Measurements from ENCODE around the gene TAF5L.
"Not testable (repeated sequence)": the region's sequence is repeated elsewhere in the genome, so short reads cannot be mapped to it uniquely, and the experiment has no call there.

Gene TAF5L

GRCh38 chr1:229631148-229631547, 5.2 kb upstream of the TAF5L start:
- Histone ChIP-seq H3K4me1 (ENCODE audit: insufficient read depth, low read length) (peaks cover 10% of the 10 kb centered on the region), H3K9me3 (ENCODE audit: low read length) (no peaks in the 10 kb centered on the region), H2AFZ (ENCODE audit: low read depth, low read length) (no peak overlapping the region), H3K27me3 (ENCODE audit: insufficient read depth, low read length) (no peaks in the 10 kb centered on the region), H3K4me3 (ENCODE audit: low read length) (no peak overlapping the region), H3K36me3 (ENCODE audit: insufficient read depth, low read length) (peaks cover 38% of the 10 kb centered on the region)

DNA sequence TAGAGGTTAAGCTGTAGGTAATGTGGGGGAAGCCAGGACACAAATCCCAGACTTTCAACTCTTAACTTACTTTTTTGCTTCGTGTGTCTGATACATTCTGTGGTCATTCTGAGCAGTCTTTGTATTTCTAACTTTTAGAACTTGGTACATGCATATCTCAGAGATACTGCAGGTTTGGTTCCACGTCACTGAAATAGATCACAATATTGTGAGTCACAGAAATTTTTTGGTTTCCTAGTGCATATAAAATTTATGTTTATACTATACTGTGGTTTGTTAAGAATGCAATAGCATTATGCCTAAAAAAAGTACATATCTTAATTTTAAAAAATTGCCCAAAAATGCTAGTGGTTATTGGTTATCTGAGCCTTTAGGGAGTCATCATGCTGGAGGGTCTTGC, 3.3 kb upstream of the TAF5L start:
- Histone ChIP-seq H3K27me3 (ENCODE audit: insufficient read depth, low read length) (no peaks in the 10 kb centered on the region), H3K4me1 (ENCODE audit: insufficient read depth, low read length) (peaks cover 17% of the 10 kb centered on the region), H3K36me3 (ENCODE audit: insufficient read depth, low read length) (peaks cover 19% of the 10 kb centered on the region), H3K9me3 (ENCODE audit: low read length) (no peaks in the 10 kb centered on the region), H2AFZ (ENCODE audit: low read depth, low read length) (no peak overlapping the region), H3K4me3 (ENCODE audit: low read length) (no peak overlapping the region)

GRCh38 chr1:229627003-229627402, 1.1 kb upstream of the TAF5L start:
- peak overlapping the region; percentile 70 for H2AFZ ChIP-seq (ENCODE audit: low read depth, low read length)
- H3K36me3 ChIP-seq (ENCODE audit: insufficient read depth, low read length) = peaks cover 10% of the 10 kb centered on the region
- H3K4me3 ChIP-seq (ENCODE audit: low read length) = peak overlapping the region; percentile 75
- H3K27me3 ChIP-seq (ENCODE audit: insufficient read depth, low read length) = no peaks in the 10 kb centered on the region
- H3K9me3 ChIP-seq (ENCODE audit: low read length) = no peaks in the 10 kb centered on the region
- peaks cover 19% of the 10 kb centered on the region for H3K4me1 ChIP-seq (ENCODE audit: insufficient read depth, low read length)

DNA sequence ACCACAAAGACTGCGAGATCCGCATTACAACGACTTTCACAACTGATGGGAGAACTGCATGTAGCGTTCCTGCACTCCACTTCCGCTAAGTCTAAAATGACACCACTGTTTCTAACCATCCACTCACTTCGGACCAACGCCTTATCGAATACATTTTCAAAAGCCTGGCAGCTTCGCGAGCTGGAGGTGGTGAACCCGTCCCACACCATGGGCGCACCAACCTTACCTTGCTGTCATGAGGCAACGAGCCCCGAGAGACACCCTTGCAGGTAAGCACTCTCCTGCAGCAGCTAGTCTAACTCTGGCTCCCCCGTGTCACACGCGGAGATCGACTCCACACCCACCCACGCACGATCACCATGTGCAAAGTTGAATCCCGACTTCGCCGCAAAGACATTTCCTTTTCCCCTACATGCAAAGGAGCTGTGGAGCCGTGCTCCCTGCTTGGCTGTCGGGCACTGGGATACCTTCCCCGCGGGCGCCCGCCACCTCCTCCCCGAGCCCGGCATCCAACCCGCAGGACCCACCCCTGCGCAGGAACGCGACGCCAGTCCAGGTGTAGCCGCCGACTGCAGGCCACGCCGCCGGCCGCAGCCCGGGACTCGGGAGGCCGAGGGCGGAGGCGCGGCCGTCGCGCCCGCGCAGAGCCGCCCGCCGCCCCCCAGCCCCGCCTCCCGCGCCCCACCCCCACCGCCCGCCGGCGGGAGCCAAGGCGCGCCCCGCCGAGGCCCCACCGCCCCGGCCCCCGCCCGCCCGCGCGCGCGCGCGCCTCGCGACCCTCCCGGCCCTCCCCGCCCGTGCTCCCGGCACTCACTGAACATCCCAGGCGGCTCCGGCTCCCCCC, 629 bp downstream of the TAF5L start:
- Histone ChIP-seq H3K4me1 (ENCODE audit: insufficient read depth, low read length) (peaks cover 19% of the 10 kb centered on the region), H3K9me3 (ENCODE audit: low read length) (no peaks in the 10 kb centered on the region), H2AFZ (ENCODE audit: low read depth, low read length) (peak overlapping the region; percentile 70), H3K4me3 (ENCODE audit: low read length) (peak overlapping the region; percentile 93), H3K27me3 (ENCODE audit: insufficient read depth, low read length) (no peaks in the 10 kb centered on the region), H3K36me3 (ENCODE audit: insufficient read depth, low read length) (peaks cover 5% of the 10 kb centered on the region)

GRCh38 chr1:229624521-229625070, 1.3 kb downstream of the TAF5L start:
- no peak overlapping the region for H2AFZ ChIP-seq (ENCODE audit: low read depth, low read length)
- H3K36me3 ChIP-seq (ENCODE audit: insufficient read depth, low read length) = no peaks in the 10 kb centered on the region
- H3K4me1 ChIP-seq (ENCODE audit: insufficient read depth, low read length) = peaks cover 19% of the 10 kb centered on the region
- peak overlapping the region; percentile 93 for H3K4me3 ChIP-seq (ENCODE audit: low read length)
- H3K27me3 ChIP-seq (ENCODE audit: insufficient read depth, low read length) = no peaks in the 10 kb centered on the region
- no peaks in the 10 kb centered on the region for H3K9me3 ChIP-seq (ENCODE audit: low read length)

GRCh38 chr1:229623838-229624237, 2.1 kb downstream of the TAF5L start:
- Histone ChIP-seq H3K27me3 (ENCODE audit: insufficient read depth, low read length) (no peaks in the 10 kb centered on the region), H3K4me1 (ENCODE audit: insufficient read depth, low read length) (peaks cover 19% of the 10 kb centered on the region), H2AFZ (ENCODE audit: low read depth, low read length) (no peak overlapping the region), H3K36me3 (ENCODE audit: insufficient read depth, low read length) (no peaks in the 10 kb centered on the region), H3K9me3 (ENCODE audit: low read length) (no peaks in the 10 kb centered on the region), H3K4me3 (ENCODE audit: low read length) (no peak overlapping the region)

- no peaks in the 10 kb centered on the region for H3K36me3 ChIP-seq (ENCODE audit: insufficient read depth, low read length)
- no peaks in the 10 kb centered on the region for H3K27me3 ChIP-seq (ENCODE audit: insufficient read depth, low read length)
- no peak overlapping the region for H3K4me3 ChIP-seq (ENCODE audit: low read length)
- H3K9me3 ChIP-seq (ENCODE audit: low read length) = no peaks in the 10 kb centered on the region
- H3K4me1 ChIP-seq (ENCODE audit: insufficient read depth, low read length) = peaks cover 19% of the 10 kb centered on the region
- no peak overlapping the region for H2AFZ ChIP-seq (ENCODE audit: low read depth, low read length)
These were observed 2.7 kb downstream of the TAF5L start for GRCh38 chr1:229623225-229623624.

GRCh38 chr1:229622641-229623120, 3.2 kb downstream of the TAF5L start:
- H3K4me3 ChIP-seq (ENCODE audit: low read length); H3K27me3 ChIP-seq (ENCODE audit: insufficient read depth, low read length); H2AFZ ChIP-seq (ENCODE audit: low read depth, low read length); H3K36me3 ChIP-seq (ENCODE audit: insufficient read depth, low read length); H3K9me3 ChIP-seq (ENCODE audit: low read length): not testable (repeated sequence)
- peaks cover 19% of the 10 kb centered on the region for H3K4me1 ChIP-seq (ENCODE audit: insufficient read depth, low read length)

GRCh38 chr1:229621663-229622062, 4.3 kb downstream of the TAF5L start:
- Histone ChIP-seq H3K4me1 (ENCODE audit: insufficient read depth, low read length) (peaks cover 10% of the 10 kb centered on the region), H3K9me3 (ENCODE audit: low read length) (no peaks in the 10 kb centered on the region), H3K36me3 (ENCODE audit: insufficient read depth, low read length) (no peaks in the 10 kb centered on the region), H3K4me3 (ENCODE audit: low read length) (no peak overlapping the region), H2AFZ (ENCODE audit: low read depth, low read length) (no peak overlapping the region), H3K27me3 (ENCODE audit: insufficient read depth, low read length) (no peaks in the 10 kb centered on the region)

GRCh38 chr1:229620876-229621275, 5.0 kb downstream of the TAF5L start:
- H3K27me3 ChIP-seq (ENCODE audit: insufficient read depth, low read length) = no peaks in the 10 kb centered on the region
- H3K9me3 ChIP-seq (ENCODE audit: low read length) = no peaks in the 10 kb centered on the region
- H3K36me3 ChIP-seq (ENCODE audit: insufficient read depth, low read length) = no peaks in the 10 kb centered on the region
- no peak overlapping the region for H2AFZ ChIP-seq (ENCODE audit: low read depth, low read length)
- H3K4me3 ChIP-seq (ENCODE audit: low read length) = no peak overlapping the region
- peaks cover 9% of the 10 kb centered on the region for H3K4me1 ChIP-seq (ENCODE audit: insufficient read depth, low read length)

DNA sequence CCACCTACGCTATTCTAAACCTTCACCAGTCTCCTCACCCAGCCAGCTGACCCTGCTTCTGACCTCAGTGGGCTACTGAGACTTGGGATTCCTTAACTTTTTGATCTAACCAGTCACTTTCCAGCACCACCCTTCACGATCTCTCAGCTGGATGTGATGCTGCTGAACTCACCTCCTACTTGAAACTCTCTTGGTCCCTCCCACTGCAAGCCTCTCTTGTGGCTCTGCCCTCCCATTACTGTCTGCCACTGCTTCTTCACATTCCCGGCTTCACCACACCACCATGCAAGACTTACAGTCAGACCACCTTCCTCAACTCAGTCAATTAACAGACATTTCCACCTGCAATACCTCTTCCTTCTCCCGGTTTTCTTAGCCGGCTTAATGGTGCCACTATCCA, 6.3 kb downstream of the TAF5L start:
- H2AFZ ChIP-seq (ENCODE audit: low read depth, low read length) = no peak overlapping the region
- H3K36me3 ChIP-seq (ENCODE audit: insufficient read depth, low read length) = no peaks in the 10 kb centered on the region
- H3K4me1 ChIP-seq (ENCODE audit: insufficient read depth, low read length) = peaks cover 6% of the 10 kb centered on the region
- H3K27me3 ChIP-seq (ENCODE audit: insufficient read depth, low read length) = no peaks in the 10 kb centered on the region
- H3K9me3 ChIP-seq (ENCODE audit: low read length) = no peaks in the 10 kb centered on the region
- H3K4me3 ChIP-seq (ENCODE audit: low read length) = no peak overlapping the region

GRCh38 chr1:229619002-229619401, 6.9 kb downstream of the TAF5L start:
- H3K9me3 ChIP-seq (ENCODE audit: low read length) = no peaks in the 10 kb centered on the region
- no peaks in the 10 kb centered on the region for H3K27me3 ChIP-seq (ENCODE audit: insufficient read depth, low read length)
- H3K36me3 ChIP-seq (ENCODE audit: insufficient read depth, low read length) = no peaks in the 10 kb centered on the region
- no peaks in the 10 kb centered on the region for H3K4me1 ChIP-seq (ENCODE audit: insufficient read depth, low read length)
- no peak overlapping the region for H2AFZ ChIP-seq (ENCODE audit: low read depth, low read length)
- H3K4me3 ChIP-seq (ENCODE audit: low read length) = no peak overlapping the region

DNA sequence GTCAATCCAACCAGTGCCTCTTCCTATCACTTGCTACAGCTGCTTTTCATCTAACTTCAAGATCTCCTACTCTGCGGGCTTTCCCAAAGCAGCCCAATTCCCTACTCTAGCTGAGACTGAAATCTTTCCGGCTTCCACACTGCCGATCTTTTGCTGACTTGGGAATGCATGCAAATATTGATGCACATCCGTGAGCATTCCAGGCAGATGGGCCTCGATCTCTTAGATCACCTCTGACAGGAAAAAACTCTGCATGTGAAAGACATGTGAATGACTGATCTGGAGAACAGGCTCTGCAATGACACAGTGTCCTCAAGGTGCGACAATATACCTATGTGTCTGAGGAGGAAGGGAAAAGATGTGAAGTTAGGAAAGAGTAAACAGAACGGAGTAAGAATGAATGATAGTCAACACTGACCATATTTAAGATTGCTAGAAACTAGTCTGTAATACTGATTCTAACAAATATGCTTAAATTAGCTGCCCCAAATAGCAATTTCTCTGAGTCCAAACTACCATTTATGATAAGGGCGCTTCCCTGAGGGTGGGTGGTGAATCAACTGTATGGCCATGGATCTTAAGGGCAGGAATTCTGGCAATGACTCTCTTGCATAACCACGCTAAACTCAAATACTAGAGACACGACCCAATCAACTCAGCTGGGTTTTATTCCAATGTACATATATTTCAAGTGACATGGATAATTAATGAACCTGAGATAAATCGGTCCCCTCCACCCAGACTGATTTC, 8.4 kb downstream of the TAF5L start:
- no peak overlapping the region for H3K4me3 ChIP-seq (ENCODE audit: low read length)
- H2AFZ ChIP-seq (ENCODE audit: low read depth, low read length) = no peak overlapping the region
- H3K4me1 ChIP-seq (ENCODE audit: insufficient read depth, low read length) = no peaks in the 10 kb centered on the region

More for the DNA sequence above, 8.4 kb downstream of the TAF5L start:
- Histone ChIP-seq H3K9me3 (ENCODE audit: low read length) (no peaks in the 10 kb centered on the region), H3K36me3 (ENCODE audit: insufficient read depth, low read length) (peaks cover 6% of the 10 kb centered on the region), H3K27me3 (ENCODE audit: insufficient read depth, low read length) (no peaks in the 10 kb centered on the region)

All from neuron (in vitro differentiated cells).